Neural progenitor cell (in vitro differentiated cells): ENCODE measurements around the gene DHFR2.

ENCODE experiments used
- EZH2 ChIP-seq: fragments of 200-600 bp; sonication (generic); IDR thresholded peaks from 2 replicates; pipeline ENCODE4 v1.6.1; 2017; ENCODE audit warnings: antibody characterized with exemption, mild to moderate bottlenecking, moderate library complexity
- TF ChIP-seq, protein P1 (sequence below): fragments of 200-600 bp; sonication (generic); IDR thresholded peaks from 2 replicates; pipeline ENCODE4 v1.5.1; 2017; ENCODE audit warnings: antibody characterized with exemption, mild to moderate bottlenecking

GRCh38 chr3:94015025-94015424, 47.7 kb downstream of the DHFR2 start:
- TF ChIP-seq EZH2: no peak
- TF ChIP-seq, protein P1, sequence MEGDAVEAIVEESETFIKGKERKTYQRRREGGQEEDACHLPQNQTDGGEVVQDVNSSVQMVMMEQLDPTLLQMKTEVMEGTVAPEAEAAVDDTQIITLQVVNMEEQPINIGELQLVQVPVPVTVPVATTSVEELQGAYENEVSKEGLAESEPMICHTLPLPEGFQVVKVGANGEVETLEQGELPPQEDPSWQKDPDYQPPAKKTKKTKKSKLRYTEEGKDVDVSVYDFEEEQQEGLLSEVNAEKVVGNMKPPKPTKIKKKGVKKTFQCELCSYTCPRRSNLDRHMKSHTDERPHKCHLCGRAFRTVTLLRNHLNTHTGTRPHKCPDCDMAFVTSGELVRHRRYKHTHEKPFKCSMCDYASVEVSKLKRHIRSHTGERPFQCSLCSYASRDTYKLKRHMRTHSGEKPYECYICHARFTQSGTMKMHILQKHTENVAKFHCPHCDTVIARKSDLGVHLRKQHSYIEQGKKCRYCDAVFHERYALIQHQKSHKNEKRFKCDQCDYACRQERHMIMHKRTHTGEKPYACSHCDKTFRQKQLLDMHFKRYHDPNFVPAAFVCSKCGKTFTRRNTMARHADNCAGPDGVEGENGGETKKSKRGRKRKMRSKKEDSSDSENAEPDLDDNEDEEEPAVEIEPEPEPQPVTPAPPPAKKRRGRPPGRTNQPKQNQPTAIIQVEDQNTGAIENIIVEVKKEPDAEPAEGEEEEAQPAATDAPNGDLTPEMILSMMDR: no peak
